ENCODE measurements around the gene CERS6. TPM values are rescaled to one million over a fixed set of nuclear protein-coding genes. Genes with fewer than 3 reads are reported as not detected.
"Not testable (repeated sequence)": the region's sequence is repeated elsewhere in the genome, so short reads cannot be mapped to it uniquely, and the experiment has no call there.

Gene CERS6
- total RNA-seq, 4 donors from 2014 or later = 53.7 to 78.3 (median 63.8) TPM

GRCh38 chr2:168758970-168759820, 303.1 kb downstream of the CERS6 start:
- intact Hi-C loops (cut with DNase I; ENCODE audit: low total_unique reads) = loop anchor here (10.0 kb wide), 1 partner anchor 414 kb away; no protein-coding TSS in a partner anchor
- TF ChIP-seq POLR2A (IDR thresholded peaks at IDR 0.05) (no peak), CTCF (IDR thresholded peaks at IDR 0.05) (no peak)
- DNase-seq (ENCODE audit: low spot score in 2 of 2) = no peak
- H3K4me3 ChIP-seq (ENCODE audit: low read depth, poor library complexity, severe bottlenecking) = no peak overlapping the region
- 14 to 22% methylated on average over 3 of the region's 3 CpGs for WGBS, 2 donors

- DNase-seq (ENCODE audit: low spot score in 2 of 2) = no peak
- intact Hi-C loops (cut with DNase I; ENCODE audit: low total_unique reads) = no loop called here
- TF ChIP-seq CTCF (IDR thresholded peaks at IDR 0.05) (no peak), POLR2A (IDR thresholded peaks at IDR 0.05) (no peak)
- WGBS, 2 donors = 71 to 74% methylated on average over 1 of the region's 1 CpG
- H3K4me3 ChIP-seq (ENCODE audit: low read depth, poor library complexity, severe bottlenecking) = no peak overlapping the region
These were observed 309.3 kb downstream of the CERS6 start for GRCh38 chr2:168765401-168765800.

GRCh38 chr2:168766600-168766999, 310.5 kb downstream of the CERS6 start:
- TF ChIP-seq CTCF (IDR thresholded peaks at IDR 0.05) (no peak), POLR2A (IDR thresholded peaks at IDR 0.05) (no peak)
- no peak for DNase-seq (ENCODE audit: low spot score in 2 of 2)
- intact Hi-C loops (cut with DNase I; ENCODE audit: low total_unique reads) = no loop called here
- H3K4me3 ChIP-seq (ENCODE audit: low read depth, poor library complexity, severe bottlenecking) = no peak overlapping the region
- WGBS, 2 donors = 37 to 39% methylated on average over 2 of the region's 2 CpGs

GRCh38 chr2:168767258-168767657, 311.2 kb downstream of the CERS6 start:
- 31 to 41% methylated on average over 1 of the region's 1 CpG for WGBS, 2 donors
- DNase-seq (ENCODE audit: low spot score in 2 of 2) = no peak
- no peak for TF ChIP-seq POLR2A (IDR thresholded peaks at IDR 0.05)
- TF ChIP-seq CTCF (IDR thresholded peaks at IDR 0.05) = no peak
- intact Hi-C loops (cut with DNase I; ENCODE audit: low total_unique reads) = no loop called here
- no peak overlapping the region for H3K4me3 ChIP-seq (ENCODE audit: low read depth, poor library complexity, severe bottlenecking)

GRCh38 chr2:168768357-168768756, 312.3 kb downstream of the CERS6 start:
- H3K4me3 ChIP-seq (ENCODE audit: low read depth, poor library complexity, severe bottlenecking); intact Hi-C loops (cut with DNase I; ENCODE audit: low total_unique reads); DNase-seq (ENCODE audit: low spot score in 2 of 2): not testable (repeated sequence)
- WGBS, 2 donors = 91 to 92% methylated on average over 6 of the region's 6 CpGs

GRCh38 chr2:168770796-168771195, 314.7 kb downstream of the CERS6 start:
- DNase-seq (ENCODE audit: low spot score in 2 of 2) = no peak
- TF ChIP-seq POLR2A (IDR thresholded peaks at IDR 0.05) = no peak
- no peak for TF ChIP-seq CTCF (IDR thresholded peaks at IDR 0.05)
- no peak overlapping the region for H3K4me3 ChIP-seq (ENCODE audit: low read depth, poor library complexity, severe bottlenecking)
- intact Hi-C loops (cut with DNase I; ENCODE audit: low total_unique reads) = no loop called here
- WGBS, 2 donors = 71 to 72% methylated on average over 2 of the region's 2 CpGs
